Loucy (cell line): ENCODE results near the gene STOX2.

ENCODE experiments used
- H2AFZ ChIP-seq: fragments of 200-600 bp; sonication (generic); 2 replicates; pipeline ENCODE4 v1.6.0; 2016; ENCODE audit warnings: antibody characterized with exemption, mild to moderate bottlenecking, low read length, moderate library complexity
- H3F3A ChIP-seq: fragments of 200-600 bp; 2 replicates; pipeline ENCODE4 v1.6.0; 2016; ENCODE audit warnings: antibody characterized with exemption, low read depth, mild to moderate bottlenecking
- H3K27me3 ChIP-seq: fragments of 200-600 bp; sonication (generic); 2 replicates; pipeline ENCODE4 v1.6.1; 2014; ENCODE audit warnings: low read length, mild to moderate bottlenecking; ENCODE audit not compliant: insufficient read depth, poor library complexity, severe bottlenecking
- H3K36me3 ChIP-seq: fragments of 200-600 bp; sonication (generic); 2 replicates; pipeline ENCODE4 v1.6.1; 2016; ENCODE audit warnings: low read length; ENCODE audit not compliant: insufficient read depth
- H3K4me1 ChIP-seq: fragments of 200-600 bp; sonication (generic); 2 replicates; pipeline ENCODE4 v1.5.1; 2014; ENCODE audit warnings: low read length, mild to moderate bottlenecking; ENCODE audit not compliant: insufficient read depth, poor library complexity, severe bottlenecking
- H3K4me2 ChIP-seq: fragments of 200-600 bp; sonication (generic); 2 replicates; pipeline ENCODE4 v1.6.0; 2014; ENCODE audit warnings: antibody characterized with exemption, low read length, low read depth, mild to moderate bottlenecking; ENCODE audit not compliant: poor library complexity, severe bottlenecking
- H3K4me3 ChIP-seq: fragments of 200-600 bp; sonication (generic); 2 replicates; pipeline ENCODE4 v1.5.1; 2014; ENCODE audit warnings: low read length, mild to moderate bottlenecking, mixed read lengths; ENCODE audit not compliant: poor library complexity, severe bottlenecking
- H3K79me2 ChIP-seq: fragments of 200-600 bp; sonication (generic); 2 replicates; pipeline ENCODE4 v1.6.1; 2014; ENCODE audit warnings: low read length; ENCODE audit not compliant: insufficient read depth
- H3K9ac ChIP-seq: fragments of 200-600 bp; sonication (generic); 2 replicates; pipeline ENCODE4 v1.6.0; 2014; ENCODE audit warnings: mild to moderate bottlenecking, low read depth, low read length, moderate library complexity; ENCODE audit not compliant: poor library complexity, severe bottlenecking
- H3K9me2 ChIP-seq: fragments of 200-600 bp; sonication (generic); replicated peaks from 2 replicates; pipeline ENCODE4 v1.6.1; 2016; ENCODE audit warnings: low read depth, low read length, mixed read lengths
- H3K9me3 ChIP-seq: fragments of 200-600 bp; sonication (generic); 2 replicates; pipeline ENCODE4 v1.6.1; 2014; ENCODE audit warnings: mild to moderate bottlenecking, antibody characterized with exemption, low read length, low read depth; ENCODE audit not compliant: insufficient read depth
- H4K20me1 ChIP-seq: fragments of 200-600 bp; sonication (generic); 2 replicates; pipeline ENCODE4 v1.6.0; 2014; ENCODE audit warnings: antibody characterized with exemption, low read length, mild to moderate bottlenecking; ENCODE audit not compliant: insufficient read depth, poor library complexity, severe bottlenecking
- EZH2phosphoT487 ChIP-seq: fragments of 200-600 bp; IDR thresholded peaks from 2 replicates; pipeline ENCODE4 v1.6.1; 2018; ENCODE audit warnings: antibody characterized with exemption, mild to moderate bottlenecking, moderate library complexity, borderline replicate concordance
- TF ChIP-seq, protein P1 (sequence below): fragments of 200-600 bp; sonication (generic); conservative IDR thresholded peaks from 2 replicates; pipeline ENCODE4 v1.5.1; 2014; ENCODE audit warnings: mild to moderate bottlenecking, antibody characterized with exemption, low read length

The STOX2 gene

DNA sequence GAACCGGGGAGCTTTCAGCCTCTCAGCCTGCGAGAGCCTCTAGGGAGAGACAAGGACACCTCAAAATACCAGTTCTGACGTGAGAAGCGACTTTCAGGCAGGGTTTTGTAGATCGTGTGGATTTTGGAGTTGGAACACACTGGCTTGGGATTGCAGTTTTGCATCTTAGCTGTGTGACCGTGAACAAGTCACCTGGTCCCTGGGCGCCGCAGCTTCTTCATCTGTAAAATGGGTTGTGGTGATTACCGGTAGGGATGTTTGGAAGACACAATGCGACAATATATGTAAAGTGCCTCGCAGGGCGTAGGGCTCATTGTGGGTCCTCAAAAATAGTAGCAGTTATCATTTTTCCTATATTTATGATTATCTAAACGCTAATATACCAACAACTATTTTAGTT is 43.7 kb upstream of the STOX2 start:
- H3K27me3 ChIP-seq, result no peaks in the 10 kb centered on the region
- H3F3A ChIP-seq, result no peaks in the 10 kb centered on the region
- no peak overlapping the region for H2AFZ ChIP-seq
- no peaks in the 10 kb centered on the region for H3K79me2 ChIP-seq
- H3K9ac ChIP-seq, result no peak overlapping the region
- H4K20me1 ChIP-seq, result no peaks in the 10 kb centered on the region
- no peak overlapping the region for H3K4me2 ChIP-seq
- H3K4me3 ChIP-seq, result no peak overlapping the region
- TF ChIP-seq EZH2phosphoT487, result no peak
- TF ChIP-seq, protein P1, sequence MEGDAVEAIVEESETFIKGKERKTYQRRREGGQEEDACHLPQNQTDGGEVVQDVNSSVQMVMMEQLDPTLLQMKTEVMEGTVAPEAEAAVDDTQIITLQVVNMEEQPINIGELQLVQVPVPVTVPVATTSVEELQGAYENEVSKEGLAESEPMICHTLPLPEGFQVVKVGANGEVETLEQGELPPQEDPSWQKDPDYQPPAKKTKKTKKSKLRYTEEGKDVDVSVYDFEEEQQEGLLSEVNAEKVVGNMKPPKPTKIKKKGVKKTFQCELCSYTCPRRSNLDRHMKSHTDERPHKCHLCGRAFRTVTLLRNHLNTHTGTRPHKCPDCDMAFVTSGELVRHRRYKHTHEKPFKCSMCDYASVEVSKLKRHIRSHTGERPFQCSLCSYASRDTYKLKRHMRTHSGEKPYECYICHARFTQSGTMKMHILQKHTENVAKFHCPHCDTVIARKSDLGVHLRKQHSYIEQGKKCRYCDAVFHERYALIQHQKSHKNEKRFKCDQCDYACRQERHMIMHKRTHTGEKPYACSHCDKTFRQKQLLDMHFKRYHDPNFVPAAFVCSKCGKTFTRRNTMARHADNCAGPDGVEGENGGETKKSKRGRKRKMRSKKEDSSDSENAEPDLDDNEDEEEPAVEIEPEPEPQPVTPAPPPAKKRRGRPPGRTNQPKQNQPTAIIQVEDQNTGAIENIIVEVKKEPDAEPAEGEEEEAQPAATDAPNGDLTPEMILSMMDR, result no peak
- no peaks in the 10 kb centered on the region for H3K4me1 ChIP-seq
- H3K9me2 ChIP-seq, result no peaks in the 10 kb centered on the region
- no peaks in the 10 kb centered on the region for H3K9me3 ChIP-seq
- H3K36me3 ChIP-seq, result no peaks in the 10 kb centered on the region

DNA sequence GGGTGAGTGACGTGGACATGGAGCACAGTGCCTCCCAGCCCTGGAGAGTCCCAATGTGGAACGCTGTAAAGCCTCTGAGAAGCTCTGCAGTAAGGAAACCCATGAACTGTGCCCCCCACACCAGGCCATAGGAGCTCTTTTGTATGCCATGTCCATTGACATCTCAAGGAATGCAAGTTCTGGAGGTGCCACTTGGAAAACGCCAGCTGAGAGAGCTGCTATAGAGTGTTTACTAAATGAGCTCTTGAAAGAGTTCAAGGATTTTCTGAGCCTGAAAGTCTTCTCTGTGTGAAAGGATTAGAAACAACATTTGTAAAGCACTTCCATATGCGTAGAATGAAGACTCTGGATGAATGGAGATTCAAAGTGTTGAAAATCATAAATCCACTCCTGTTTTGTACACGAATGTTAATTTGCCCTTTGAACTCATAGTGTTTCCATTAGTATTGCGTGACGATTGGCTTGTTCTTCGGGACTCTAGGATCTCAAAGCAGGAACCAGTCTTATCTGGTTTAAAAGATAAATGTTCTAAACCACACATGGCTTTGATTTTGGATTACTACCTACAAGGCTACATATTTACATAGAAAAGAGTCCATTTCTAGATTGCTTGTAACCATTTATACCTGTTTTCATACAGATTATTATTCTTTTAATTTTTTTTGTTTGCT is 41.8 kb upstream of the STOX2 start:
- no peaks in the 10 kb centered on the region for H3K9me2 ChIP-seq
- H3K9me3 ChIP-seq, result no peaks in the 10 kb centered on the region
- no peaks in the 10 kb centered on the region for H3K79me2 ChIP-seq
- TF ChIP-seq EZH2phosphoT487, result no peak
- TF ChIP-seq, protein P1, result no peak
- no peaks in the 10 kb centered on the region for H3F3A ChIP-seq
- no peak overlapping the region for H2AFZ ChIP-seq
- no peak overlapping the region for H3K4me3 ChIP-seq
- H3K4me1 ChIP-seq, result no peaks in the 10 kb centered on the region
- no peak overlapping the region for H3K9ac ChIP-seq
- no peaks in the 10 kb centered on the region for H3K36me3 ChIP-seq
- no peak overlapping the region for H3K4me2 ChIP-seq
- no peaks in the 10 kb centered on the region for H4K20me1 ChIP-seq
- H3K27me3 ChIP-seq, result no peaks in the 10 kb centered on the region

DNA sequence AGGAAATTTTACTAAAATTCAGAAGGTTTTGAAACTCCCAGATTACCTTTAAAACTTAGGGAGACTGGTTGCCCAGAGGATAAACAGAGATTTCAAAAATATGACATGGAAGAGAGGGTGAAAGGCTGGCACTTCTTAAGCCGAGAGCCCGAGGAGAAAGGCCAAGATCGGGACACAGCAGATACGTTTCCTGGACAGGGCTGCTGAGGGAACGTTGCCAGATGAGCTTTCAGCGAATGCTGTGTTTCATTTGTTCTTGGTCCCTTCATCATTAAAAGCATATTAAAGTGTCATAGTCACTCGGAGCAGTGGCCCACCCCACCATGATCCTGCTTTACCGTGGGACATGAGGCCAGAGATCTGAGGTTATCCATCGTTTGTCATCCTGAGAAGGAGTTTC is 37.9 kb upstream of the STOX2 start:
- Histone ChIP-seq H4K20me1 (no peaks in the 10 kb centered on the region), H3K9ac (no peak overlapping the region), H3K4me1 (no peaks in the 10 kb centered on the region), H3K36me3 (no peaks in the 10 kb centered on the region), H3K4me3 (no peak overlapping the region), H3K4me2 (no peak overlapping the region), H3F3A (no peaks in the 10 kb centered on the region), H2AFZ (no peak overlapping the region), H3K9me3 (no peaks in the 10 kb centered on the region), H3K9me2 (no peaks in the 10 kb centered on the region), H3K27me3 (no peaks in the 10 kb centered on the region), H3K79me2 (no peaks in the 10 kb centered on the region)
- TF ChIP-seq EZH2phosphoT487, result no peak
- TF ChIP-seq, protein P1, result no peak
